Smooth muscle cell (in vitro differentiated cells): ENCODE data around the gene KIAA1328. TPM values are rescaled to one million over a fixed set of nuclear protein-coding genes. Genes with fewer than 3 reads are reported as not detected.

Experiments
- DNase-seq: peaks from one replicate; lab custom pipeline; 2025; ENCODE audit not compliant: unreplicated experiment; lab: John Stamatoyannopoulos, UW
- H2AFZ ChIP-seq: fragments of 200-600 bp; sonication (generic); 2 replicates; pipeline ENCODE4 v1.6.0; 2016; ENCODE audit warnings: antibody characterized with exemption, low read depth, mild to moderate bottlenecking
- H3F3A ChIP-seq: fragments of 200-600 bp; sonication (generic); 2 replicates; pipeline ENCODE4 v1.6.0; 2017; ENCODE audit warnings: antibody characterized with exemption, low read depth
- H3K27ac ChIP-seq: fragments of 200-600 bp; sonication (generic); 2 replicates; pipeline ENCODE4 v1.5.1; 2016; ENCODE audit warnings: low read depth, mild to moderate bottlenecking
- H3K27me3 ChIP-seq: fragments of 200-600 bp; sonication (generic); 2 replicates; pipeline ENCODE4 v1.6.1; 2016; ENCODE audit warnings: low read depth, mild to moderate bottlenecking
- H3K36me3 ChIP-seq: fragments of 200-600 bp; sonication (generic); 2 replicates; pipeline ENCODE4 v1.5.1; 2016; ENCODE audit warnings: low read depth
- H3K4me1 ChIP-seq: fragments of 200-600 bp; sonication (generic); 2 replicates; pipeline ENCODE4 v1.5.1; 2016; ENCODE audit warnings: low read depth
- H3K4me2 ChIP-seq: fragments of 200-600 bp; sonication (generic); 2 replicates; pipeline ENCODE4 v1.6.0; 2016; ENCODE audit warnings: mild to moderate bottlenecking
- H3K4me3 ChIP-seq: fragments of 200-600 bp; sonication (generic); 2 replicates; pipeline ENCODE4 v1.5.1; 2016; ENCODE audit warnings: mild to moderate bottlenecking
- H3K79me2 ChIP-seq: fragments of 200-600 bp; sonication (generic); 2 replicates; pipeline ENCODE4 v1.6.0; 2016; ENCODE audit warnings: low read depth, mild to moderate bottlenecking
- H3K9ac ChIP-seq: fragments of 200-600 bp; sonication (generic); 2 replicates; pipeline ENCODE4 v1.6.0; 2016; ENCODE audit warnings: low read depth
- H3K9me3 ChIP-seq: fragments of 200-600 bp; sonication (generic); replicated peaks from 2 replicates; pipeline ENCODE4 v1.5.1; 2016; ENCODE audit warnings: low read depth
- H4K20me1 ChIP-seq: fragments of 200-600 bp; sonication (generic); 2 replicates; pipeline ENCODE4 v1.6.0; 2016; ENCODE audit warnings: low read depth
- CTCF ChIP-seq: fragments of 200-600 bp; sonication (generic); IDR thresholded peaks from 2 replicates; pipeline ENCODE4 v1.5.1; 2017; ENCODE audit warnings: borderline replicate concordance, mild to moderate bottlenecking, antibody characterized with exemption; ENCODE audit not compliant: insufficient read depth, poor library complexity, severe bottlenecking
- WGBS: methylation state at CpG from one replicate; pipeline ENCODE4 v1.1.7; 2016; ENCODE audit warnings: low lambda C conversion rate; 5-methylcytosine and 5-hydroxymethylcytosine counted together
- polyA plus RNA-seq: library from polyadenylated mRNA; unstranded; fragments of >200 nt; fragmentation: Nextera tagmentation; extraction: Ambion mirVana; gene quantifications from 2 replicates; pipeline ENCODE4 v1.2.1, GENCODE V29; 2016
- total RNA-seq: library from RNA; depleted of rRNA; stranded (reverse); fragments of >200 nt; gene quantifications from 2 replicates; pipeline ENCODE4 v1.2.3, GENCODE V29; 2014

The KIAA1328 gene
- total and polyA plus RNA-seq, 2 experiments from 2014 or later, result 2.2 to 11.7 TPM

- no peak for TF ChIP-seq CTCF
- Histone ChIP-seq H3K9me3 (no peaks in the 10 kb centered on the region), H3K4me3 (no peak overlapping the region), H3K27me3 (no peaks in the 10 kb centered on the region), H2AFZ (no peak overlapping the region), H3K4me1 (peaks cover 9% of the 10 kb centered on the region), H3K79me2 (no peaks in the 10 kb centered on the region), H3K36me3 (no peaks in the 10 kb centered on the region), H3F3A (no peaks in the 10 kb centered on the region), H3K9ac (no peak overlapping the region), H4K20me1 (no peaks in the 10 kb centered on the region), H3K27ac (no peak overlapping the region), H3K4me2 (no peak overlapping the region)
- no peak for DNase-seq
- WGBS, result 90% methylated on average over 6 of the region's 7 CpGs
These were observed 327.5 kb downstream of the KIAA1328 start for GRCh38 chr18:37156330-37156942.

GRCh38 chr18:37160038-37160820 lies 331.3 kb downstream of the KIAA1328 start:
- Histone ChIP-seq H3K79me2 (no peaks in the 10 kb centered on the region), H3K4me2 (no peak overlapping the region), H3F3A (no peaks in the 10 kb centered on the region), H3K27ac (no peak overlapping the region), H2AFZ (no peak overlapping the region), H3K9ac (no peak overlapping the region), H3K27me3 (no peaks in the 10 kb centered on the region), H3K36me3 (no peaks in the 10 kb centered on the region), H3K4me1 (peaks cover 9% of the 10 kb centered on the region), H3K4me3 (no peak overlapping the region), H3K9me3 (no peaks in the 10 kb centered on the region), H4K20me1 (no peaks in the 10 kb centered on the region)
- DNase-seq, result no peak
- WGBS, result 49% methylated on average over 3 of the region's 3 CpGs
- TF ChIP-seq CTCF, result no peak

GRCh38 chr18:37161491-37161890 lies 332.6 kb downstream of the KIAA1328 start:
- H3K27ac ChIP-seq, result no peak overlapping the region
- TF ChIP-seq CTCF, result no peak
- 88% methylated on average over 1 of the region's 1 CpG for WGBS
- H2AFZ ChIP-seq, result no peak overlapping the region
- H3F3A ChIP-seq, result no peaks in the 10 kb centered on the region
- no peaks in the 10 kb centered on the region for H3K79me2 ChIP-seq
- peaks cover 9% of the 10 kb centered on the region for H3K4me1 ChIP-seq
- H3K36me3 ChIP-seq, result no peaks in the 10 kb centered on the region
- no peak overlapping the region for H3K4me2 ChIP-seq
- H3K27me3 ChIP-seq, result no peaks in the 10 kb centered on the region
- DNase-seq, result no peak
- no peak overlapping the region for H3K9ac ChIP-seq
- H3K9me3 ChIP-seq, result no peaks in the 10 kb centered on the region
- H4K20me1 ChIP-seq, result no peaks in the 10 kb centered on the region
- no peak overlapping the region for H3K4me3 ChIP-seq
